Panc1 (cell line): Measurements from ENCODE around the gene MSI2.

Experiments used
- POLR2AphosphoS5 ChIP-seq: IDR thresholded peaks from 2 replicates; pipeline ENCODE4 v1.6.1; 2012; ENCODE audit warnings: mild to moderate bottlenecking, low read depth, low read length, moderate library complexity
- SIN3A ChIP-seq: IDR thresholded peaks from 2 replicates; pipeline ENCODE4 v1.6.1; 2012; ENCODE audit warnings: low read depth, mild to moderate bottlenecking, low read length, moderate library complexity, borderline replicate concordance; ENCODE audit not compliant: insufficient read depth
- TCF7L2 ChIP-seq: IDR thresholded peaks from 2 replicates; pipeline ENCODE4 v1.6.1; 2011; ENCODE audit warnings: mild to moderate bottlenecking, low read depth, low read length, inconsistent platforms
- TF ChIP-seq, protein P1 (sequence below): fragments of 450-650 bp; IDR thresholded peaks from 2 replicates; pipeline ENCODE4 v1.5.1; 2017; ENCODE audit warnings: mild to moderate bottlenecking
- TF ChIP-seq, protein P2 (sequence below), 2 experiments: IDR thresholded peaks; 2 replicates each; pipeline ENCODE4 v1.6.1; 2011 to 2012; ENCODE audit warnings: low read depth in 2 of 2, control low read depth in 1 of 2, low read length in 1 of 2, mild to moderate bottlenecking in 1 of 2, moderate library complexity in 1 of 2; ENCODE audit not compliant: insufficient read depth in 1 of 2

DNA sequence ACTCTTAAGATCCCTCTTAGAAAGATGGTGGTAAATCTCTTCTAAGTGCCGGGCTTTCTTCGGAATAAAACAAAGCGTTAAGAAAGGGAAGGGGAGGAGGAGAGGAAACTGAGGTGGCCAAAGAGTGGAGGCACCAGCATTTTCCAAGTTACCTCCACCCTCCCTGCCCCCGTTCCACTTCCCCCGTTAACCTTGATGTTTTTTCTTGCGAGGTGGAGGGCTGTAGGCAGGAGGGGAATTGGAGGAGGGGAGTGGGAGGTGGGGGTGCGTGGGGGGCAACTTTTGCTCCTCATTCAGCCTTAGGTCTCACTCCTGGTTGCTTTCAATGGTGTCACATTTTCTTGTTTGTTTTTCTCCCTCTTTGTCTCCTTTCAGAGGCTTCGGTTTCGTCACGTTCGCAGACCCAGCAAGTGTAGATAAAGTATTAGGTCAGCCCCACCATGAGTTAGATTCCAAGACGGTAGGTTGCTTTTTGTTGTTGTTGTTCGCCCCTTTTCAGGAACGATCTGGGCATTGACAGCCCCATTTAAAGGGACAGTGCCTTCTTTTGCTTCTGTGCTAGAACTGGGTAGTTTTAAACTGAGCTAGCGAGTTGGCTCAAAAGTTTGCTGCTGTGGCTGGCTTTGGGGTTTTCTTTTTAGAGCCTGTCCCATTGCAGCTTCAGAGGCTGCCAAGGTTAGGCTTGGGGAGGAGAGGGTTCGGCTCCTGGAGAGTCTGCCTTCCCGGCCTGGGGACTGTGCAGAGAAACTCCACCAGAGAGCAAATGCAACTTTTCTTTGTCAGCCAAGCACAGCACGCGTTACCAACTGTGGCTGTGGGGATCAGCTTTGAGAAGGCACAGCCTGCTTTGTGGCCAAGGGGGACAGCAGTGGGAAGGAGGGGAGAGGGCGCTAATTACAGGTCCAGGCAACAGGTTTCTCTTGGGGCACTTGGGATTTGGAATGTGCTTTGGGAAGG, 1.9 kb downstream of the MSI2 start:
- TF ChIP-seq, protein P1, sequence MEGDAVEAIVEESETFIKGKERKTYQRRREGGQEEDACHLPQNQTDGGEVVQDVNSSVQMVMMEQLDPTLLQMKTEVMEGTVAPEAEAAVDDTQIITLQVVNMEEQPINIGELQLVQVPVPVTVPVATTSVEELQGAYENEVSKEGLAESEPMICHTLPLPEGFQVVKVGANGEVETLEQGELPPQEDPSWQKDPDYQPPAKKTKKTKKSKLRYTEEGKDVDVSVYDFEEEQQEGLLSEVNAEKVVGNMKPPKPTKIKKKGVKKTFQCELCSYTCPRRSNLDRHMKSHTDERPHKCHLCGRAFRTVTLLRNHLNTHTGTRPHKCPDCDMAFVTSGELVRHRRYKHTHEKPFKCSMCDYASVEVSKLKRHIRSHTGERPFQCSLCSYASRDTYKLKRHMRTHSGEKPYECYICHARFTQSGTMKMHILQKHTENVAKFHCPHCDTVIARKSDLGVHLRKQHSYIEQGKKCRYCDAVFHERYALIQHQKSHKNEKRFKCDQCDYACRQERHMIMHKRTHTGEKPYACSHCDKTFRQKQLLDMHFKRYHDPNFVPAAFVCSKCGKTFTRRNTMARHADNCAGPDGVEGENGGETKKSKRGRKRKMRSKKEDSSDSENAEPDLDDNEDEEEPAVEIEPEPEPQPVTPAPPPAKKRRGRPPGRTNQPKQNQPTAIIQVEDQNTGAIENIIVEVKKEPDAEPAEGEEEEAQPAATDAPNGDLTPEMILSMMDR: no peak
- TF ChIP-seq POLR2AphosphoS5 (no peak), SIN3A (no peak), TCF7L2 (no peak)
- TF ChIP-seq, protein P2, sequence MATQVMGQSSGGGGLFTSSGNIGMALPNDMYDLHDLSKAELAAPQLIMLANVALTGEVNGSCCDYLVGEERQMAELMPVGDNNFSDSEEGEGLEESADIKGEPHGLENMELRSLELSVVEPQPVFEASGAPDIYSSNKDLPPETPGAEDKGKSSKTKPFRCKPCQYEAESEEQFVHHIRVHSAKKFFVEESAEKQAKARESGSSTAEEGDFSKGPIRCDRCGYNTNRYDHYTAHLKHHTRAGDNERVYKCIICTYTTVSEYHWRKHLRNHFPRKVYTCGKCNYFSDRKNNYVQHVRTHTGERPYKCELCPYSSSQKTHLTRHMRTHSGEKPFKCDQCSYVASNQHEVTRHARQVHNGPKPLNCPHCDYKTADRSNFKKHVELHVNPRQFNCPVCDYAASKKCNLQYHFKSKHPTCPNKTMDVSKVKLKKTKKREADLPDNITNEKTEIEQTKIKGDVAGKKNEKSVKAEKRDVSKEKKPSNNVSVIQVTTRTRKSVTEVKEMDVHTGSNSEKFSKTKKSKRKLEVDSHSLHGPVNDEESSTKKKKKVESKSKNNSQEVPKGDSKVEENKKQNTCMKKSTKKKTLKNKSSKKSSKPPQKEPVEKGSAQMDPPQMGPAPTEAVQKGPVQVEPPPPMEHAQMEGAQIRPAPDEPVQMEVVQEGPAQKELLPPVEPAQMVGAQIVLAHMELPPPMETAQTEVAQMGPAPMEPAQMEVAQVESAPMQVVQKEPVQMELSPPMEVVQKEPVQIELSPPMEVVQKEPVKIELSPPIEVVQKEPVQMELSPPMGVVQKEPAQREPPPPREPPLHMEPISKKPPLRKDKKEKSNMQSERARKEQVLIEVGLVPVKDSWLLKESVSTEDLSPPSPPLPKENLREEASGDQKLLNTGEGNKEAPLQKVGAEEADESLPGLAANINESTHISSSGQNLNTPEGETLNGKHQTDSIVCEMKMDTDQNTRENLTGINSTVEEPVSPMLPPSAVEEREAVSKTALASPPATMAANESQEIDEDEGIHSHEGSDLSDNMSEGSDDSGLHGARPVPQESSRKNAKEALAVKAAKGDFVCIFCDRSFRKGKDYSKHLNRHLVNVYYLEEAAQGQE (IDR thresholded peaks at IDR 0.05; ENCODE audit: insufficient read depth in 1 of 2, low read depth in 2 of 2, low read length in 1 of 2): no peak
